ENCODE measurements around the gene NACC1.

DNA sequence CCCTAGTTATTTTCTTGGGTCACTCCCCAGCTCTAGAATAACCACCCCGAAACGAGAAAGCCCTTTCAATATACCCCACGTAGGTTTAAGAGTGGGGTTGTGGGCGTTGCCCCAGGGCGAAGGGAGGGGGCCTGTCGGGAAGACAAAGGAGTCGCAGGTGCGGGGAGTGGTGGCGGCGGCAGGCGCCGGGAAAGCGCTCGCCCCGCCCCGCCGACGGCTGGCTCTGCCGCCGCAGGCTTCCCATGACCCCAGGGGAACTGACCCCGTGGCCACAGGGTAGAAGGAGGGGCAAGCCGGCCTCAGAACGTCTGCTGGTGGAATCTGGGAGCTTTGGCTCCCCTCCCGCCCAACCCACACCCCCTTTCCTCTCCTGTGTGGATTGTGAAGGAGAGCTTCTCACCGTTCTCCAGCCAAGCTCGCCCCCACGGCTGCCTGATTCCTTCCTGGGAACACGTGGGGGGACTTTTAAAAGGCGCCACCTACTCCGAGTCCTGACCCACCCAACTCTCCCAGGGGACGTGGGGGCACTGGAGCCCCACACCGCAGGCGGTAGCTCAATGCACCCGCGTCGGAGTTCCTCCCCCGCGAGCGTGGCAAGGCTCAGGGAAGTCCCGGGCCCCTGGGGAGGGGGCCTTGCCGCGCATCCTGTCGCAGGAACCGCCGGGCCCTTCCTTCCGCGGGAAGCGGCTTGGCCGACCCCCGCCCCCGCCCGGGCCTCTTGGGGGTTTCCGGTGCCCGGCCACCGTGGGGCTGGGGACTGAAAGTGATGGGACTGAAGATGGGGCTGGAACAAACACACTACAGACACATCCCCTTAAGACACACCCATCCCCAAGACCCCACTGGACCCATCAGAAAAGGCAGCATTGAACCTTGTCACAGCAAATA, 37.7 kb downstream of the NACC1 start:
- TF ChIP-seq CTCF (IDR thresholded peaks at IDR 0.05; ENCODE audit: low read depth, low read length, missing input control): no peak
- no peak for TF ChIP-seq GABPA (IDR thresholded peaks at IDR 0.05 in 1 of 2, conservative IDR thresholded peaks at IDR 0.05 in 1 of 2)
- no peak for TF ChIP-seq TAF1 (conservative IDR thresholded peaks at IDR 0.05)
- TF ChIP-seq ZBTB33 (IDR thresholded peaks at IDR 0.05): no peak
- no peak for TF ChIP-seq FOXA2 (IDR thresholded peaks at IDR 0.05)
- TF ChIP-seq RXRA (IDR thresholded peaks at IDR 0.05): peak; percentile 95 to 96
